ENCODE results near the gene TSTD2.

TSTD2 gene

GRCh38 chr9:97560851-97561250, 72.3 kb downstream of the TSTD2 start:
- peak; percentile 26 for DNase-seq

DNA sequence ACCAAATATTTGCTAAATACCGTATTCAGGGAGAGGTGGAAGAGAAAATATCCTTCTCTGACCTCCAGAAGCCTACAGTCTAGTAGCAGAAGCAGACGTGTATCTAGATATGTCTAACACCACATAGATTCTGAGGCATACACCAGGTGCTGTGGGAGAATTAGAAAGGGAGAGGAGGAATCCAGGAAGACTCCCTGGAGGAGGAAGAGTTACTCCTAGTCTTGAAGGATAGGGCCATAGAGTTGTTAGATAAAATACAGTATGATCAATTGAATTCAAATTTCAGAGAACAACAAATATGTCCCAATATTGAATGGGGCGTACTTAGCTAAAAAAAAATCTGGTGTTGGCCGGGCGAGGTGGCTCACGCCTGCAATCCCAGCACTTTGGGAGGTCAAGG, 73.0 kb downstream of the TSTD2 start:
- no peak for DNase-seq

DNA sequence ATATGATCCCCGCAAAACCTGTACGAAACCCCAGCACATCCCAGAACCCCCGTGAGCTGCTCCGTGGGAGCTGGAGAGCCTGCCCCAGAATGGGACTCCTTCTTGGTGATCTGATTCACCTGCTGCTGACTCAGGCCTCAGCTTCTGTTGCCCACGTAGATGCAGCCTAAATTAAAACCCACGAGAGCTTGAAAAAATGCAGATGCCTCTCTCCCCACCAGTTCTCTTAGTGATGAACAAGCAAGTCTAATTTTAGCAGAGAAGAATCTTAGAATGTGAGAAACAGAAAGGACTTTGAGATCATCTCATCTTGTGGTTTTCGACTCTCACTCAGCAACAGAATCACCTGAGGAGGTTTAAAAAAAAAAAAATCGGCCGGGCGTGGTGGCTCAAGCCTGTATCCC, 74.1 kb downstream of the TSTD2 start:
- DNase-seq: no peak

DNA sequence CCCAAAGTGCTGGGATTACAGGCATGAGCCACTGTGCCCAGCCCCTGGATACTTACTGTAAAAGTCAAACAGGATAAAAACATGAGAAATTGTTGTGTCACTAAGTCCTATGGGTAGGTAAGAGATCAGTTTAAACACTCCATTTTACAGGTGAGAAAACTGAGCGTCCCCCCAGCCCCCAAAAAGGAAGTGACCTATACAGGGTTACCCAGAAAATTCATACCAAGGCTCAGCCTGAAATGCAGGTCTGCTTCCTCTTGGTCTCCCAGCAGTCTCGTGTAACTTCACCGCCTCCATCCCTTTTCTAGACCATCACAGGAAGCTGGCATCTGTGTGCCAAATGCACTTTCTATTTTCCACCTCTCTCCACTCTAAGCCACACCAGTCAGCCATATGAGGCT, 74.5 kb downstream of the TSTD2 start:
- no peak for DNase-seq

DNA sequence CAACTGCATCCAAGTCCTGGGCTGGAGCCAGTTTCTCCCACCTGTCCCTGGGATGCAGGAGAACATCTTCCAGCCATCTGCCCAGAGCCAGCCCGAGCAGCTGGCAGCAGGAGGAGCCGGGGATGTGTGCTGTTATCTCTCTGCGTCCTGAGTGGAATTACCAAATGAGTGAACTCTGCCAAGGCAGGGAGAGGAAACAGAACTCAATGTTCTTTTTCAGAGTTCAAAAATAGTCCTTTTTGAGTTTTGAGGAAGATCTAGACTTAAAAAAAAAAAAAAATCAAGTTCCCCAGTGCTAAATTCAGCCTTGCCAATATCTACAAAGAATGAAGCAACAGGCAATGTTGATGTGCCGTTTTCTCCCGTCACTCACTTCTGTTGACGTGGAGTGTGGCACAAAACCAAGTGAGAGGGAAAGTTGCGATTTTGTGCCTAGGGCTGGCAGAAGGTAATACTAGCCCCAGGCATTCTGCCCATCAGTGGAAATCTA, 75.5 kb downstream of the TSTD2 start:
- DNase-seq: peak; percentile 76

- peak; percentile 44 for DNase-seq
These were observed 76.2 kb downstream of the TSTD2 start for GRCh38 chr9:97556721-97557605.

- no peak for DNase-seq
These were observed 77.0 kb downstream of the TSTD2 start for GRCh38 chr9:97556036-97556720.

GRCh38 chr9:97555164-97555563, 78.0 kb downstream of the TSTD2 start:
- no peak for DNase-seq

- no peak for DNase-seq
These were observed 78.5 kb downstream of the TSTD2 start for GRCh38 chr9:97554566-97555075.

DNA sequence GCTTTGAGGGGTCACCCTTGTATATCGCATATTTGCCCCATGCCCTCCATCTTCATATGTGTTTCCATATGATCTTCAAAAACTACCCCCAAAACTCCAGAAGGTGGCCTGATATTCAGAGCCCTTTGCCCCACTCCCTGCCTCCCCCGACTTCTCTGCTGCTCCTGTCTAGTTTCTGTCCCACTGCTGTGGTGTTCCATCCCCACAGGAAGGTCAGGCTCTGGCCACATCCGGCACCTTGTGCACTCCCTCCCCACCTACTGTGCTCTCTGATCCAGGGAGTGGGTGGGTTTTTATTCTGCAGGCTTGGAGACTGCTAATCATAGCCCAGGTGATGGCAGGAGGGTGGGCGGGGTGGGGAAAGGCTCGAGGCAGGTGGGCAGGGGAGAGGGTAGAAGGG, 79.3 kb downstream of the TSTD2 start:
- no peak for DNase-seq

GRCh38 chr9:97553141-97553540, 80.0 kb downstream of the TSTD2 start:
- no peak for DNase-seq

DNA sequence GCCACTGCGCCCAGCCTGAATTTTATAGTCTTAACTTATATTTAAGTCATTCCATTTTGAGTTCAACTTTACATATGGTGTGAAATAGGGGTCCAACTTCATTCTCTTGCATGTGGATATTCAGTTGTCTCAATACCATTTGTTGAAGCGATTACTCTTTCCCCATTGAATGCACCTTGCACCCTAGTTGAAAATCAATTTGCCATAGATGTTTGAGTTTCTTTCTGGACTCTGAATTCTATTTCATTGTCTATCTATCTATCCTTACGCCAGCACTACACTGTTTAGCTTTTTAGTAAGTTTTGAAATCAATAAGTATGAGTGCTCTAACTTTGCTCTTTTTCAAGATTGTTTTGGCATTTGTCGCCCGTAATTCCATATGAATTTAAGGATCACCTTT, 81.9 kb downstream of the TSTD2 start:
- no peak for DNase-seq

GRCh38 chr9:97550386-97550785, 82.8 kb downstream of the TSTD2 start:
- no peak for DNase-seq

Measured in NCI-H69 (cell line).